OCI-LY3 (cell line): ENCODE data around the gene NBEA.
"Not testable (repeated sequence)": the region's sequence is repeated elsewhere in the genome, so short reads cannot be mapped to it uniquely, and the experiment has no call there.

Experiments
- H2AFZ ChIP-seq: fragments of 200-600, 300-600 bp; shearing (Covaris generic); 2 replicates; pipeline ENCODE4 v1.6.0; 2014; ENCODE audit warnings: antibody characterized with exemption, low read depth, low read length
- H3K27ac ChIP-seq: fragments of 200-600, 300-600 bp; sonication (generic); 2 replicates; pipeline ENCODE4 v1.5.1; 2014; ENCODE audit warnings: mild to moderate bottlenecking, low read length, moderate library complexity, mixed read lengths
- H3K27me3 ChIP-seq: fragments of 200-600, 300-600 bp; sonication (generic); 2 replicates; pipeline ENCODE4 v1.6.1; 2014; ENCODE audit warnings: low read depth, low read length, mixed read lengths
- H3K36me3 ChIP-seq: fragments of 200-600, 300-600 bp; sonication (generic); replicated peaks from 2 replicates; pipeline ENCODE3; 2014; ENCODE audit warnings: low read depth, low read length, mixed read lengths
- H3K4me1 ChIP-seq: fragments of 300-600, 200-600 bp; sonication (generic); 2 replicates; pipeline ENCODE4 v1.6.1; 2014; ENCODE audit warnings: low read length, mixed read lengths
- H3K4me2 ChIP-seq: fragments of 200-600, 300-600 bp; sonication (generic); 2 replicates; pipeline ENCODE4 v1.6.1; 2014; ENCODE audit warnings: low read length, mixed read lengths
- H3K4me3 ChIP-seq: fragments of 300-600, 200-600 bp; sonication (generic); 2 replicates; pipeline ENCODE4 v1.5.1; 2014; ENCODE audit warnings: antibody characterized with exemption, mild to moderate bottlenecking, low read length, moderate library complexity
- H3K79me2 ChIP-seq: fragments of 300-600, 200-600 bp; shearing (Covaris generic); 2 replicates; pipeline ENCODE4 v1.6.1; 2014; ENCODE audit warnings: mild to moderate bottlenecking, low read length, mixed read lengths
- H3K9ac ChIP-seq: fragments of 300-600, 200-600 bp; shearing (Covaris generic); 2 replicates; pipeline ENCODE4 v1.6.0; 2014; ENCODE audit warnings: mild to moderate bottlenecking, low read length, moderate library complexity
- H3K9me3 ChIP-seq: fragments of 200-600, 300-600 bp; shearing (Covaris generic); 2 replicates; pipeline ENCODE4 v1.6.1; 2014; ENCODE audit warnings: low read length, mixed read lengths; ENCODE audit not compliant: insufficient read depth
- H4K20me1 ChIP-seq: fragments of 200-600, 300-600 bp; sonication (generic); 2 replicates; pipeline ENCODE4 v1.6.1; 2016; ENCODE audit warnings: low read length, mixed read lengths; ENCODE audit not compliant: insufficient read depth
- CTCF ChIP-seq: fragments of 200-600, 300-600 bp; sonication (generic); IDR thresholded peaks from 2 replicates; pipeline ENCODE4 v1.5.1; 2014; ENCODE audit warnings: antibody characterized with exemption, low read length, low read depth
- EZH2phosphoT487 ChIP-seq: fragments of 200-600 bp; shearing (Covaris generic); IDR thresholded peaks from 2 replicates; pipeline ENCODE4 v1.6.1; 2018; ENCODE audit warnings: antibody characterized with exemption, mixed run types, low read depth

NBEA gene

GRCh38 chr13:35669321-35669720 is 727.3 kb downstream of the NBEA start:
- no peaks in the 10 kb centered on the region for H3K27me3 ChIP-seq
- no peak overlapping the region for H2AFZ ChIP-seq
- H4K20me1 ChIP-seq: no peaks in the 10 kb centered on the region
- H3K36me3 ChIP-seq: no peaks in the 10 kb centered on the region
- H3K4me3 ChIP-seq: no peak overlapping the region
- TF ChIP-seq CTCF (no peak), EZH2phosphoT487 (no peak)
- H3K4me1 ChIP-seq: no peaks in the 10 kb centered on the region
- H3K4me2 ChIP-seq: no peak overlapping the region
- no peaks in the 10 kb centered on the region for H3K9me3 ChIP-seq
- no peaks in the 10 kb centered on the region for H3K79me2 ChIP-seq
- no peak overlapping the region for H3K9ac ChIP-seq
- H3K27ac ChIP-seq: no peak overlapping the region

DNA sequence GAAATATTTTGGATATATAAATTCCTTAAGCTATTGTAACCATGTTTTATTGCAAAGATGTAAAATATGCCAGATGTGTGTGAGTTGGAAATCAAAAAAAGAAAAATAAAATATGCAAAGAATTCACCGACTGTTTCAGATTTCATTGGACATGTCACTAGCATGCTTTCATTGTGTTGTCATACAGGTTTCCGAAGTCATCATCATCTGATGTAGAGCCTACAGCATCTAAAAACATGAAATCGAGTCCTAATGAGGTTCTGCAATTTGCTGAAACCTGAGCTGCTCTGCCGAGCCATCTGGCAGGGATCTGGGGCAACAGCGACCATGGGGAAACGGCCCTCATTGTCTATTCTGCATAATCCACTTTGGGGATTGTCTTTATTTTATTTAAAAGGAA is 730.5 kb downstream of the NBEA start:
- H3K27me3 ChIP-seq: no peaks in the 10 kb centered on the region
- no peak for TF ChIP-seq EZH2phosphoT487
- TF ChIP-seq CTCF: no peak
- H3K36me3 ChIP-seq: no peaks in the 10 kb centered on the region
- no peak overlapping the region for H3K4me2 ChIP-seq
- H3K4me3 ChIP-seq: no peak overlapping the region
- no peaks in the 10 kb centered on the region for H3K9me3 ChIP-seq
- H2AFZ ChIP-seq: no peak overlapping the region
- no peaks in the 10 kb centered on the region for H3K79me2 ChIP-seq
- H3K27ac ChIP-seq: no peak overlapping the region
- H3K4me1 ChIP-seq: no peaks in the 10 kb centered on the region
- no peaks in the 10 kb centered on the region for H4K20me1 ChIP-seq
- H3K9ac ChIP-seq: no peak overlapping the region

GRCh38 chr13:35675651-35676050 is 733.6 kb downstream of the NBEA start:
- no peaks in the 10 kb centered on the region for H3K79me2 ChIP-seq
- no peak overlapping the region for H3K4me2 ChIP-seq
- no peak for TF ChIP-seq EZH2phosphoT487
- TF ChIP-seq CTCF: no peak
- no peaks in the 10 kb centered on the region for H3K36me3 ChIP-seq
- H2AFZ ChIP-seq: no peak overlapping the region
- no peaks in the 10 kb centered on the region for H3K9me3 ChIP-seq
- H3K4me1 ChIP-seq: no peaks in the 10 kb centered on the region
- H4K20me1 ChIP-seq: no peaks in the 10 kb centered on the region
- H3K9ac ChIP-seq: no peak overlapping the region
- H3K27me3 ChIP-seq: no peaks in the 10 kb centered on the region
- no peak overlapping the region for H3K4me3 ChIP-seq
- H3K27ac ChIP-seq: no peak overlapping the region

DNA sequence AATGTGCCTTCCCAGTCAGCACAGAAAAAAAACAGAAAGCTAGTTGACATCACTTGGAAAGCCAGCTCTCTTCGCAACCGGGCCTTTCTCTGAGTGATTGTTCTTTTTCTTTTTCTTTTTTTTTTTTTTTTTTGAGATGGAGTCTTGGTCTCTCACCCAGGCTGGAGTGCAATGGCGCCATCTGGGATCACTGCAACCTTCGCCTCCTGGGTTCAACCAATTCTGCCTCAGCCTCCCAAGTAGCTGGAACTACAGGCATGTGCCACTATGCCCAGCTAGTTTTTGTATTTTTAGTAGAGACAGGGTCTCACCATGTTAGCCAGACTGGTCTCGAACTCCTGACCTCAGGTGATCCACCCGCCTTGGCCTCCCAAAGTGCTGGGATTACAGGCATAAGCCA is 735.8 kb downstream of the NBEA start:
- not testable (repeated sequence) for H3K9me3 ChIP-seq, H2AFZ ChIP-seq, H3K27me3 ChIP-seq, H3K4me1 ChIP-seq, H3K36me3 ChIP-seq, H3K27ac ChIP-seq, H3K9ac ChIP-seq, H4K20me1 ChIP-seq, H3K4me2 ChIP-seq, H3K79me2 ChIP-seq, H3K4me3 ChIP-seq

- no peaks in the 10 kb centered on the region for H3K4me1 ChIP-seq
- H3K9me3 ChIP-seq: no peaks in the 10 kb centered on the region
- TF ChIP-seq EZH2phosphoT487: no peak
- no peak for TF ChIP-seq CTCF
- H3K4me3 ChIP-seq: no peak overlapping the region
- no peak overlapping the region for H3K9ac ChIP-seq
- no peaks in the 10 kb centered on the region for H3K27me3 ChIP-seq
- no peak overlapping the region for H3K4me2 ChIP-seq
- no peaks in the 10 kb centered on the region for H3K79me2 ChIP-seq
- no peaks in the 10 kb centered on the region for H3K36me3 ChIP-seq
- H2AFZ ChIP-seq: no peak overlapping the region
- H3K27ac ChIP-seq: no peak overlapping the region
- H4K20me1 ChIP-seq: no peaks in the 10 kb centered on the region
These were observed 739.6 kb downstream of the NBEA start for GRCh38 chr13:35681685-35682084.
